HFFc6 (cell line): Measurements from ENCODE around the gene VWF. TPM values are rescaled to one million over a fixed set of nuclear protein-coding genes. Genes with fewer than 3 reads are reported as not detected.
"Not testable (repeated sequence)": the region's sequence is repeated elsewhere in the genome, so short reads cannot be mapped to it uniquely, and the experiment has no call there.

Source experiments
- DNase-seq: peaks from one replicate; pipeline ENCODE4 v3.0.0-alpha.2; 2018
- H3K27ac Mint-ChIP-seq: 2 replicates; pipeline ENCODE4 v1.8.0; 2020; ENCODE audit warnings: mild to moderate bottlenecking, mixed read lengths
- H3K27me3 Mint-ChIP-seq: 2 replicates; pipeline ENCODE4 v1.8.0; 2021; ENCODE audit warnings: mild to moderate bottlenecking, moderate library complexity, mixed read lengths; ENCODE audit not compliant: insufficient read depth
- H3K36me3 Mint-ChIP-seq: 2 replicates; pipeline ENCODE4 v1.8.0; 2021; ENCODE audit warnings: low read depth, mixed read lengths
- H3K4me1 Mint-ChIP-seq: 2 replicates; pipeline ENCODE4 v1.8.0; 2020; ENCODE audit warnings: low read depth, mixed read lengths
- H3K4me3 Mint-ChIP-seq: 2 replicates; pipeline ENCODE4 v1.8.0; 2020; ENCODE audit warnings: mild to moderate bottlenecking, moderate library complexity, mixed read lengths
- H3K9me3 Mint-ChIP-seq: 2 replicates; pipeline ENCODE4 v1.8.0; 2020; ENCODE audit warnings: mild to moderate bottlenecking, mixed read lengths
- total RNA-seq, 6 experiments: library from RNA; stranded (reverse); fragmentation: NEBNext Ultra II Directional; extraction: Animal tissue kit (Norgen Biotek cat#: 25700); gene quantifications; 2 replicates in 1 of 6; 3 replicates in 5 of 6; pipeline ENCODE4 v1.2.3, GENCODE V29; 2021
- TF ChIP-seq, protein P1 (sequence below): fragments of 200-600 bp; sonication (generic); IDR thresholded peaks from 2 replicates; pipeline ENCODE4 v1.5.0; 2021; ENCODE audit warnings: antibody characterized with exemption, mild to moderate bottlenecking

The VWF gene
- total RNA-seq, 6 experiments from 2014 or later: 0.02 to 0.25 (median 0.10) TPM

GRCh38 chr12:6026998-6027397 is 97.5 kb downstream of the VWF start:
- Mint-ChIP-seq H3K4me3 (no peak overlapping the region), H3K36me3 (peaks cover 5% of the 10 kb centered on the region; the same call in 1 of the 2 replicates), H3K27ac (no peak overlapping the region), H3K4me1 (no peaks in the 10 kb centered on the region), H3K9me3 (peaks cover 9% of the 10 kb centered on the region), H3K27me3 (peaks cover 46% of the 10 kb centered on the region)
- no peak for DNase-seq
- TF ChIP-seq, protein P1, sequence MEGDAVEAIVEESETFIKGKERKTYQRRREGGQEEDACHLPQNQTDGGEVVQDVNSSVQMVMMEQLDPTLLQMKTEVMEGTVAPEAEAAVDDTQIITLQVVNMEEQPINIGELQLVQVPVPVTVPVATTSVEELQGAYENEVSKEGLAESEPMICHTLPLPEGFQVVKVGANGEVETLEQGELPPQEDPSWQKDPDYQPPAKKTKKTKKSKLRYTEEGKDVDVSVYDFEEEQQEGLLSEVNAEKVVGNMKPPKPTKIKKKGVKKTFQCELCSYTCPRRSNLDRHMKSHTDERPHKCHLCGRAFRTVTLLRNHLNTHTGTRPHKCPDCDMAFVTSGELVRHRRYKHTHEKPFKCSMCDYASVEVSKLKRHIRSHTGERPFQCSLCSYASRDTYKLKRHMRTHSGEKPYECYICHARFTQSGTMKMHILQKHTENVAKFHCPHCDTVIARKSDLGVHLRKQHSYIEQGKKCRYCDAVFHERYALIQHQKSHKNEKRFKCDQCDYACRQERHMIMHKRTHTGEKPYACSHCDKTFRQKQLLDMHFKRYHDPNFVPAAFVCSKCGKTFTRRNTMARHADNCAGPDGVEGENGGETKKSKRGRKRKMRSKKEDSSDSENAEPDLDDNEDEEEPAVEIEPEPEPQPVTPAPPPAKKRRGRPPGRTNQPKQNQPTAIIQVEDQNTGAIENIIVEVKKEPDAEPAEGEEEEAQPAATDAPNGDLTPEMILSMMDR: no peak

- not testable (repeated sequence) for H3K27ac Mint-ChIP-seq, H3K9me3 Mint-ChIP-seq, H3K4me3 Mint-ChIP-seq, H3K4me1 Mint-ChIP-seq, DNase-seq, H3K36me3 Mint-ChIP-seq
- peaks cover 47% of the 10 kb centered on the region for H3K27me3 Mint-ChIP-seq
These were observed 98.7 kb downstream of the VWF start for GRCh38 chr12:6025703-6026298.

- not testable (repeated sequence) for H3K4me1 Mint-ChIP-seq
These were observed 100.4 kb downstream of the VWF start for GRCh38 chr12:6024066-6024465.

GRCh38 chr12:6020930-6021329 is 103.5 kb downstream of the VWF start:
- no peak overlapping the region for H3K27ac Mint-ChIP-seq

More at GRCh38 chr12:6024066-6024465, 100.4 kb downstream of the VWF start:
- H3K9me3 Mint-ChIP-seq, H3K36me3 Mint-ChIP-seq, H3K27ac Mint-ChIP-seq, H3K4me3 Mint-ChIP-seq, DNase-seq: not testable (repeated sequence)
- H3K27me3 Mint-ChIP-seq: peaks cover 38% of the 10 kb centered on the region

DNA sequence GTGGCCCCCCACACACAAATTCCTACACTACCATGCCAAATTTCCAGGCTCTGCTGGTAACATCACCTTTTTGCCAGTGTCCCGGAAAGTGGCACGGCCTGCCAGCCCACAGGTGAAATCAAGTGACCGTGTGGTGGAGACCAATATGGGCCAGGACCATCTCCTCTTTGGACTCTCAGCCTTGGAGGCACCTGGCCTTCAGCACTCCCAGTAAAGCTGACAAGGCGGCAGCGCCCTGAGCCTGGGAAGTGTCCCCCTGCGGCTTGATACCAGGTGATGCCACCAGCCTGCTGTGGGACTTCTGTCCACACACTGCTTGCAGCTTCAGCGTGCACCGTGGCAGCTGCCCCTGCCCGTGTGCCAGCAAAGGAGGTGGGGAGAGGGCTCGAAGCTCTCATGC is 104.0 kb downstream of the VWF start:
- DNase-seq, H3K4me1 Mint-ChIP-seq, H3K36me3 Mint-ChIP-seq: not testable (repeated sequence)

More at GRCh38 chr12:6020930-6021329, 103.5 kb downstream of the VWF start:
- Mint-ChIP-seq H3K4me3 (no peak overlapping the region), H3K4me1 (no peaks in the 10 kb centered on the region), H3K36me3 (no peaks in the 10 kb centered on the region), H3K9me3 (no peaks in the 10 kb centered on the region), H3K27me3 (peaks cover 32% of the 10 kb centered on the region)
- TF ChIP-seq, protein P1: no peak
- no peak for DNase-seq

GRCh38 chr12:6019256-6019655 is 105.2 kb downstream of the VWF start:
- H3K4me1 Mint-ChIP-seq, H3K36me3 Mint-ChIP-seq, H3K27ac Mint-ChIP-seq, DNase-seq, H3K9me3 Mint-ChIP-seq, H3K4me3 Mint-ChIP-seq: not testable (repeated sequence)
- peaks cover 25% of the 10 kb centered on the region for H3K27me3 Mint-ChIP-seq

More for the DNA sequence above, 104.0 kb downstream of the VWF start:
- H3K27me3 Mint-ChIP-seq: peaks cover 32% of the 10 kb centered on the region
- H3K9me3 Mint-ChIP-seq, H3K27ac Mint-ChIP-seq, H3K4me3 Mint-ChIP-seq: not testable (repeated sequence)

DNA sequence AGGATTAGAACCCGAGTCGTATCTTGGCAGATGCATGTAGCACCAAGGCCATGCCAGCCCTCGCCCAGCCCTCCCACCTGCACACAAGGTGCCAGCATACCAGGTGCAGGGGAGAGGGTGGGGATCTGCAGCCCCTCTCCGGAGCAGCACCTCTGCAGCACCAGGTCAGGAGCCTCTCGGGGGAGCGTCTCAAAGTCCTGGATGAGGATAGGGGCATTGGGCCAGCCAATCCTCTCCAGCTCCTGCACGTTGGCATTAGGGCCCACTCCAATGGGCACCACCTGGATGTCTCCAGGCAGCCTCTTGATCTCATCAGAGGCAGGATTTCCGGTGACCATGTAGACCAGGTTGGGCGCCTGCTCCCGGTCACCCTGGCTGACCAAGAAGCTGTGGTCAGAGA is 106.2 kb downstream of the VWF start:
- H3K27me3 Mint-ChIP-seq: peaks cover 24% of the 10 kb centered on the region
- H3K4me1 Mint-ChIP-seq: no peaks in the 10 kb centered on the region
- H3K9me3 Mint-ChIP-seq: no peaks in the 10 kb centered on the region
- no peak for DNase-seq
- TF ChIP-seq, protein P1: no peak
- no peak overlapping the region for H3K27ac Mint-ChIP-seq
- no peaks in the 10 kb centered on the region for H3K36me3 Mint-ChIP-seq
- H3K4me3 Mint-ChIP-seq: no peak overlapping the region

- DNase-seq: no peak
- no peaks in the 10 kb centered on the region for H3K36me3 Mint-ChIP-seq
- no peak overlapping the region for H3K27ac Mint-ChIP-seq
- no peaks in the 10 kb centered on the region for H3K9me3 Mint-ChIP-seq
- no peaks in the 10 kb centered on the region for H3K4me1 Mint-ChIP-seq
- TF ChIP-seq, protein P1: no peak
- H3K4me3 Mint-ChIP-seq: no peak overlapping the region
- H3K27me3 Mint-ChIP-seq: peaks cover 20% of the 10 kb centered on the region
These were observed 107.7 kb downstream of the VWF start for GRCh38 chr12:6016756-6017155.

- H3K4me1 Mint-ChIP-seq, H3K9me3 Mint-ChIP-seq, H3K4me3 Mint-ChIP-seq, H3K36me3 Mint-ChIP-seq, DNase-seq, H3K27ac Mint-ChIP-seq: not testable (repeated sequence)
- peaks cover 20% of the 10 kb centered on the region for H3K27me3 Mint-ChIP-seq
These were observed 108.5 kb downstream of the VWF start for GRCh38 chr12:6016004-6016403.

DNA sequence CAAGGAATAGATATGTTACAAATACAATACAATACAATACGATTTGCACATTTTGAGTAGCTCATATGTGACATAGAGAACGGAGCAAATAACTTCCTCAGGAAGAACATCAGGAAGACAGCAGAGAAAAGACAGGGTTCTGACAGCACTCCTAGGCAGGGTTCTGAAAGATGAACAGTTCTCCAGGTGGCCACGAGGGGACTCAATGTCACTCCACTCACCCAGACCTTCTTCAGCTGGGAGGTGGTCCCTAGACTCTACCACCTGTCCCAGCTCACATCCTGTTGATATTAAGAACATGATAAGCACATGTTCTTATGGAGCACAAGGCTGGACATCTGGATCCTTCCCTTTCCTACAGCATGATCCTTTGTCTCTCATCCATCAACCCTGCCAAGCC is 109.2 kb downstream of the VWF start:
- not testable (repeated sequence) for H3K27ac Mint-ChIP-seq, H3K4me3 Mint-ChIP-seq, H3K36me3 Mint-ChIP-seq, DNase-seq, H3K4me1 Mint-ChIP-seq, H3K9me3 Mint-ChIP-seq
- peaks cover 18% of the 10 kb centered on the region for H3K27me3 Mint-ChIP-seq
